GM18520 (cell line): Measurements from ENCODE around the gene TUBG2.

ENCODE experiments used
- ATAC-seq: cut with Tn5 transposase; IDR thresholded peaks from one replicate; pipeline ENCODE4 v1.9.1; 2021; ENCODE audit not compliant: unreplicated experiment

The TUBG2 gene

GRCh38 chr17:42676424-42677011, 17.4 kb downstream of the TUBG2 start, which contains the start of gene PLEKHH3:
PLEKHH3 (minus strand) TSS chr17:42676994; CDS start chr17:42676563, 431 bp downstream.
- no peak for ATAC-seq

- peak; percentile 68 for ATAC-seq
Measured at GRCh38 chr17:42677012-42677857, 18.2 kb downstream of the TUBG2 start.

- peak; percentile 26 for ATAC-seq
Measured at GRCh38 chr17:42677921-42678781, 19.1 kb downstream of the TUBG2 start.

GRCh38 chr17:42678951-42679491, 19.9 kb downstream of the TUBG2 start:
- ATAC-seq = no peak

- ATAC-seq = no peak
Measured at GRCh38 chr17:42679492-42680330, 20.6 kb downstream of the TUBG2 start.

- no peak for ATAC-seq
Measured at GRCh38 chr17:42680331-42680808, 21.3 kb downstream of the TUBG2 start.

- no peak for ATAC-seq
Measured at GRCh38 chr17:42681976-42682721, 23.1 kb downstream of the TUBG2 start, which contains the start of gene CNTNAP1. CNTNAP1 (plus strand) TSS chr17:42682531; CDS start chr17:42682830, 299 bp downstream.

GRCh38 chr17:42682722-42683403, 23.8 kb downstream of the TUBG2 start:
- ATAC-seq = no peak

- no peak for ATAC-seq
Measured at GRCh38 chr17:42683407-42684034, 24.4 kb downstream of the TUBG2 start.

GRCh38 chr17:42684929-42685556, 26.0 kb downstream of the TUBG2 start:
- no peak for ATAC-seq

- ATAC-seq = no peak
Measured at GRCh38 chr17:42685831-42686230, 26.7 kb downstream of the TUBG2 start.

- ATAC-seq = no peak
Measured at GRCh38 chr17:42686520-42687128, 27.5 kb downstream of the TUBG2 start.

- ATAC-seq = no peak
Measured at GRCh38 chr17:42687707-42688320, 28.7 kb downstream of the TUBG2 start.

- ATAC-seq = no peak
Measured at GRCh38 chr17:42690596-42690995, 31.5 kb downstream of the TUBG2 start.

- no peak for ATAC-seq
Measured at GRCh38 chr17:42691021-42691545, 32.0 kb downstream of the TUBG2 start.

- no peak for ATAC-seq
Measured at GRCh38 chr17:42692489-42692888, 33.4 kb downstream of the TUBG2 start.

GRCh38 chr17:42694524-42694923, 35.4 kb downstream of the TUBG2 start:
- ATAC-seq = no peak
